ENCODE data around the gene ADAM23.

Gene ADAM23

DNA sequence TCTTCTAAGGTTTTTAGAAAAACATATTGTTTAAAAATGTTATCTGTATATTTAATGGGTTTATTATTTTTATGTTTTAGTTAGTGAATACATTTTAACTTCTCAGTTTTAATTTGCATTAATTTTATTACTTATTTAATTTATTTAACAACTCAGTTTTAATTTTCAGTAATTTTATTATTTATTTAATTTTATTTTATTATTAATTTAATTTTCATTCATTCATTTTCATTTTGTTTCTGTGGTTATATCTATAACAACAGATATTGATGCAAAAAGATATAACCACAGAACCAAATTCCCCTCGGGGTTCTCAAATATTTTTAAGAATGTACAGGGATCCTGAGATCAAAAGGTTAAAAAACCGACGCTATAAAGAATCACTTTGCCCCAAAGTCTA lies 221.9 kb downstream of the ADAM23 start:
- Histone ChIP-seq H3K27me3 (ENCODE audit: insufficient read depth, low read length) (no peaks in the 10 kb centered on the region; the same call in 1 of the 2 replicates), H3K27ac (ENCODE audit: low read depth, low read length, poor library complexity, severe bottlenecking) (no peak overlapping the region), H3K4me2 (ENCODE audit: low read length) (no peak overlapping the region), H3K9ac (ENCODE audit: low read length) (no peak overlapping the region), H4K20me1 (ENCODE audit: insufficient read depth, low read length) (no peaks in the 10 kb centered on the region), H3K4me1 (ENCODE audit: insufficient read depth, low read length, severe bottlenecking) (no peaks in the 10 kb centered on the region), H2AFZ (ENCODE audit: low read length) (no peak overlapping the region), H3K36me3 (ENCODE audit: insufficient read depth, low read length) (no peaks in the 10 kb centered on the region), H3K4me3 (ENCODE audit: low read depth, low read length, poor library complexity, severe bottlenecking) (no peak overlapping the region), H3K79me2 (ENCODE audit: insufficient read depth, low read length) (no peaks in the 10 kb centered on the region), H3K9me3 (ENCODE audit: low read length) (no peaks in the 10 kb centered on the region), H3F3A (ENCODE audit: insufficient read depth, low read length) (no peaks in the 10 kb centered on the region), H3K9me2 (ENCODE audit: low read depth, low read length) (no peaks in the 10 kb centered on the region)
- no peak for TF ChIP-seq EZH2 (IDR thresholded peaks at IDR 0.05; ENCODE audit: borderline replicate concordance, low read length)
- TF ChIP-seq, protein P1, sequence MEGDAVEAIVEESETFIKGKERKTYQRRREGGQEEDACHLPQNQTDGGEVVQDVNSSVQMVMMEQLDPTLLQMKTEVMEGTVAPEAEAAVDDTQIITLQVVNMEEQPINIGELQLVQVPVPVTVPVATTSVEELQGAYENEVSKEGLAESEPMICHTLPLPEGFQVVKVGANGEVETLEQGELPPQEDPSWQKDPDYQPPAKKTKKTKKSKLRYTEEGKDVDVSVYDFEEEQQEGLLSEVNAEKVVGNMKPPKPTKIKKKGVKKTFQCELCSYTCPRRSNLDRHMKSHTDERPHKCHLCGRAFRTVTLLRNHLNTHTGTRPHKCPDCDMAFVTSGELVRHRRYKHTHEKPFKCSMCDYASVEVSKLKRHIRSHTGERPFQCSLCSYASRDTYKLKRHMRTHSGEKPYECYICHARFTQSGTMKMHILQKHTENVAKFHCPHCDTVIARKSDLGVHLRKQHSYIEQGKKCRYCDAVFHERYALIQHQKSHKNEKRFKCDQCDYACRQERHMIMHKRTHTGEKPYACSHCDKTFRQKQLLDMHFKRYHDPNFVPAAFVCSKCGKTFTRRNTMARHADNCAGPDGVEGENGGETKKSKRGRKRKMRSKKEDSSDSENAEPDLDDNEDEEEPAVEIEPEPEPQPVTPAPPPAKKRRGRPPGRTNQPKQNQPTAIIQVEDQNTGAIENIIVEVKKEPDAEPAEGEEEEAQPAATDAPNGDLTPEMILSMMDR (IDR thresholded peaks at IDR 0.05; ENCODE audit: low read length) = no peak
